PFSK-1 (cell line): ENCODE results near the gene HDX.

ENCODE experiments used
- FOXP2 ChIP-seq: optimal IDR thresholded peaks from 2 replicates; pipeline ENCODE3; 2011; ENCODE audit warnings: borderline replicate concordance, control low read depth, inconsistent platforms; ENCODE audit not compliant: insufficient read depth; ENCODE audit errors: extremely low read length, extremely low read depth
- POLR2AphosphoS5 ChIP-seq: IDR thresholded peaks from 2 replicates; pipeline ENCODE4 v1.6.1; 2012; ENCODE audit warnings: low read depth, mild to moderate bottlenecking, control low read depth, low read length, moderate library complexity
- SIN3A ChIP-seq: IDR thresholded peaks from 2 replicates; pipeline ENCODE4 v1.6.1; 2012; ENCODE audit warnings: mild to moderate bottlenecking, low read length, moderate library complexity, borderline replicate concordance; ENCODE audit not compliant: insufficient read depth
- TAF1 ChIP-seq: IDR thresholded peaks from 2 replicates; pipeline ENCODE4 v1.6.1; 2012; ENCODE audit warnings: low read length, control low read depth, borderline replicate concordance; ENCODE audit not compliant: insufficient read depth
- TF ChIP-seq, protein P1 (sequence below), 2 experiments: IDR thresholded peaks; 2 replicates each; pipeline versions ENCODE4 v1.6.1 to v1.8.0; 2011 to 2012; ENCODE audit warnings: low read depth in 2 of 2, low read length in 2 of 2, control low read depth in 1 of 2, inconsistent platforms in 1 of 2, mild to moderate bottlenecking in 1 of 2, moderate library complexity in 1 of 2; ENCODE audit not compliant: insufficient read depth in 1 of 2

HDX gene

GRCh38 chrX:84318661-84319060 is 183.6 kb downstream of the HDX start:
- TF ChIP-seq SIN3A (no peak), POLR2AphosphoS5 (no peak), FOXP2 (no peak), TAF1 (no peak)
- TF ChIP-seq, protein P1, sequence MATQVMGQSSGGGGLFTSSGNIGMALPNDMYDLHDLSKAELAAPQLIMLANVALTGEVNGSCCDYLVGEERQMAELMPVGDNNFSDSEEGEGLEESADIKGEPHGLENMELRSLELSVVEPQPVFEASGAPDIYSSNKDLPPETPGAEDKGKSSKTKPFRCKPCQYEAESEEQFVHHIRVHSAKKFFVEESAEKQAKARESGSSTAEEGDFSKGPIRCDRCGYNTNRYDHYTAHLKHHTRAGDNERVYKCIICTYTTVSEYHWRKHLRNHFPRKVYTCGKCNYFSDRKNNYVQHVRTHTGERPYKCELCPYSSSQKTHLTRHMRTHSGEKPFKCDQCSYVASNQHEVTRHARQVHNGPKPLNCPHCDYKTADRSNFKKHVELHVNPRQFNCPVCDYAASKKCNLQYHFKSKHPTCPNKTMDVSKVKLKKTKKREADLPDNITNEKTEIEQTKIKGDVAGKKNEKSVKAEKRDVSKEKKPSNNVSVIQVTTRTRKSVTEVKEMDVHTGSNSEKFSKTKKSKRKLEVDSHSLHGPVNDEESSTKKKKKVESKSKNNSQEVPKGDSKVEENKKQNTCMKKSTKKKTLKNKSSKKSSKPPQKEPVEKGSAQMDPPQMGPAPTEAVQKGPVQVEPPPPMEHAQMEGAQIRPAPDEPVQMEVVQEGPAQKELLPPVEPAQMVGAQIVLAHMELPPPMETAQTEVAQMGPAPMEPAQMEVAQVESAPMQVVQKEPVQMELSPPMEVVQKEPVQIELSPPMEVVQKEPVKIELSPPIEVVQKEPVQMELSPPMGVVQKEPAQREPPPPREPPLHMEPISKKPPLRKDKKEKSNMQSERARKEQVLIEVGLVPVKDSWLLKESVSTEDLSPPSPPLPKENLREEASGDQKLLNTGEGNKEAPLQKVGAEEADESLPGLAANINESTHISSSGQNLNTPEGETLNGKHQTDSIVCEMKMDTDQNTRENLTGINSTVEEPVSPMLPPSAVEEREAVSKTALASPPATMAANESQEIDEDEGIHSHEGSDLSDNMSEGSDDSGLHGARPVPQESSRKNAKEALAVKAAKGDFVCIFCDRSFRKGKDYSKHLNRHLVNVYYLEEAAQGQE (IDR thresholded peaks at IDR 0.05; ENCODE audit: insufficient read depth in 1 of 2, low read depth in 2 of 2, low read length in 2 of 2): no peak
